GM18868 (cell line): ENCODE measurements around the gene KRT6B.
"Not testable (repeated sequence)": the region's sequence is repeated elsewhere in the genome, so short reads cannot be mapped to it uniquely, and the experiment has no call there.

ENCODE experiments used
- ATAC-seq: cut with Tn5 transposase; IDR thresholded peaks from one replicate; pipeline ENCODE4 v1.9.1; 2021; ENCODE audit warnings: mild to moderate bottlenecking, moderate library complexity; ENCODE audit not compliant: unreplicated experiment

Gene KRT6B

GRCh38 chr12:52415870-52416750 lies 35.8 kb downstream of the KRT6B start:
- no peak for ATAC-seq

- no peak for ATAC-seq
These were observed 37.0 kb downstream of the KRT6B start for GRCh38 chr12:52414936-52415335.

DNA sequence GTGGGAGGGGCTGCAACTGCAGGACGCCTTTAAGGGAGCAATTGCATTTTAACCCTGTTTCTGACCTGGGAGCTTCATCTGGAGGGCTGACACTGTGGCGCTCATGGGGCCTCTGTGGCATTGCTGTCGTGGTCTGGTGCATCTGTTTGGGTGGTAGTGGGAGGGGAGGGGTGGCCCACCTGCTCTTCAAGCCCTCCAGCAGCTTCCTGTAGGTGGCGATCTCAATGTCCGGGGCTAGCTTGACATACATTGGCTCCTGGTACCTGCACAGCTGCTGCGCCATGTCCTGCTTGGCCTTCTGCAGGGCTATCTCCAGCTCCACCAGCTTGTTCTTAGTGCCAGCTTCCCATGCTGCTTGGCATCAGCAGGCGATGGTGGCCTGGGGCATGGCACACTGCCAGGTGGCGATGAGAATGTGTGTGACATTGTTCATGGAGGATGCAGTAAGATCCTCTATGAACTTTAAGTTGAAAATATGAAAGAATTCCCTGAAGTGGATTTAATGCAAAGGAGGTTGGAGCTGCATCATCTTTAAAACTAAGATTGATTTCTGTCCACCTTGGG lies 38.1 kb downstream of the KRT6B start:
- no peak for ATAC-seq

- ATAC-seq = no peak
These were observed 38.7 kb downstream of the KRT6B start for GRCh38 chr12:52413202-52413601.

- no peak for ATAC-seq
These were observed 40.1 kb downstream of the KRT6B start for GRCh38 chr12:52411815-52412214.

GRCh38 chr12:52410589-52411248 lies 41.2 kb downstream of the KRT6B start:
- ATAC-seq = not testable (repeated sequence)

GRCh38 chr12:52407918-52408317 lies 44.0 kb downstream of the KRT6B start:
- no peak for ATAC-seq

DNA sequence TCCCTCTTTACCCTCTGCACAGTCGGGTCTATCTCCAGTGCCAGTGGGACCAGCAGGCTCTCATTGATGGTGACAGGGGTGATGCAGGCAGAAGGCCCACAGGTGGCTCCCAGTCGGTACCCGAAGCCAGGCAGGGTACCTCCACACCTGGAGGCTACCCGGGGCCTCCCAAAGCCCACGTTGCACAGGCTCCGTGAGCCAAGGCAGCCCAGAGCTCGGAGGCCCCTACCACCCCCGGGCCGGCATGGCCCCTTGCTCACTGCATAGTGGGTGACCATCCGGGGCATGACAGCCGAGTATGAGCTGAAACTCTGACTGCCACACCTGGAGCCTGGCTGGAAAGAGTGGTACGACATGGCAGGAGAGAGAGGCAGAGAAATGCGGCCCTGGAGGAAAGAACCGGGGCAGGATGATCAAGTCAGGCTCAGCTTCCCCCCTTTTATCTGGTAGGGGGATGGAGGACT lies 46.0 kb downstream of the KRT6B start, which contains the start of gene KRT82:
KRT82 (minus strand) TSS at position 414 of the 464 bp plus-strand sequence; CDS start at position 356, 58 bp downstream.
- ATAC-seq = no peak

DNA sequence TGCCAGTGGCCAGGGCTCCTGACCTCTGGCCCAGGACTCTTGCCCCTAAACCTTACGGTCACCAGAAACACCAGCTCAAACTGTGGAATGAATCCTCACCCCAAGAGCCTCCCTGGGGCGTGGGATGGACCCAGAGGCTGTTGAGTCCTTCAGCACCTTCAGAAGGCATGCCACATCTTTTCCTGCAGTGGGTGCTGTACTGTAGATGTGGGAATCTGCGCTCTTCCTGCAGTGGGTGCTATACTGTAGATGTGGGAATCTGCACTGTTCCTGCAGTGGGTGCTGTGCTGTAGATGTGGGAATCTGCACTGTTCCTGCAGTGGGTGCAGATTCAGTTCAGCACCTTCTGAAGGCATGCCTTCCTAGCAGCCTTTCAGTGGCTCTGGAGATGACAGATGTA lies 47.0 kb downstream of the KRT6B start:
- ATAC-seq = no peak

DNA sequence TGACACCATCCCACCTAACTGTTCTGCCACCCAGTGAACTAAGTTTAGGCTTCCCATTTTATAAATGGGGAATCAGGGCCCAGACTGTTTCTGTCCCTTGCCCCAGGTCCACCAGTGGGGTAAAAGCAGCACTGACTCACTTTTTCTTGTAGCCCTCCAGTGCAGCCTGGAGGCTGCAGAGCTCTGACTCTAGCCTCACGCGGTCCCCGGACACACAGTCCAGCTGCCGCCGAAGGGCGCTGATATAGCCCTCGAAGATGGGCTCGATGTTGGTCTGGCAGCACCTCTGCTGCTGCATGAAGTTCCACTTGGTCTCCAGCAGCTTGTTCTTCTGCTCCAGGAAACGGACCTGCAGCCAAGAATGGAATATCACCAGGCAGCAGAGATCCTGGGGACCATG lies 48.4 kb downstream of the KRT6B start:
- no peak for ATAC-seq

DNA sequence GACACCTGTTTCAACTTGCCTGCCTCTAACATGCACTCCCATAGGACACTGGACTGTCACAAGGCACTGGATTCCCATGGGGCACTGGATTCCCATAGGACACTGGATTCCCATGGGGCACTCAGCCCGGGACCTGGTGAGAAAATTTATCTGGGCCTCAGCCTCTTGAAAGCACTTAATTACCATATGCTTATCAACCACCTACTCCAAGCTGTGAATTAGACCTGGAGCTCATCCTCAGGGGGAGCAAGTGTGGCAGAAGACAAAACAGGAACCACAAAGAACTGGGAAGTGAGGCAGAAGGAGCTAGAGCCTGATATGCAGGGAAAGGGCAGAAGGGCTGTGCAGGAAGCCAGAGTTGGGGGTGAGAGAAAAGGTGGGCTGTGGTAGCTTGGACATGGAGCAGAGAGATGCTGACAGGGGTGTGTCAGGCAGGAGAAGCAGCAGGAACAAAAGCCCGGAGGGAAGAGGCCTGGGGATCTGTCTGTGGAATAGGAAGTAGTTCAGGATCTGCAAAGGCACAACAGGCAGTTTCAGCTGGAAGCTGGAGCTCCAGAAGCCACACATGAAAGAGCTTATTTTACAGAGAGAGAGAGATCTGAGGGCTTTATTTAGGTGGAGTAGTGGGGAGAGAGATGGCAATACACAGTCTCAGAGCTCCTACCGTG lies 48.9 kb downstream of the KRT6B start:
- ATAC-seq = no peak

GRCh38 chr12:52402377-52402776 lies 49.6 kb downstream of the KRT6B start:
- no peak for ATAC-seq

GRCh38 chr12:52401926-52402325 lies 50.0 kb downstream of the KRT6B start:
- no peak for ATAC-seq

- no peak for ATAC-seq
These were observed 50.4 kb downstream of the KRT6B start for GRCh38 chr12:52401526-52401925.

DNA sequence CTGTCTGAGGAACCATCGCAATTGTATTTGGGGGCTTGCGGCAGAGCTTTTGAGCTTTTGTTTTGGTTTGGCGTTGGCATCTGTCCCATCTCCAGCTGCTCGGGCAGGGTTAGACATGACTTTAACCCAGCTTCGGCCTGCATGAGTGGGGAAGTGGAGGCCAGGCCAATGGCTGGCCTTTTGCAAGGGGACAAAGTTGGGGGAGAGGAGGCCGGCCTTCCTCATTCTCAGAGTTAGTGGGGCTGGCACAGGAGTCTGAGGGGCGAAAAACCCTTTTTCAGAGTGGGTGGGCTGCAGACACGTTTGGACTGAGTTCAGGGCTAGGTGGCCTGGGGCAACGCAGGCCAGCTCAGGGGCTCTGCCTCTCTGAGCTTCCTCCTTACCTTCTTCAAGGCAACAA lies 51.0 kb downstream of the KRT6B start:
- ATAC-seq = no peak

- ATAC-seq = no peak
These were observed 52.2 kb downstream of the KRT6B start for GRCh38 chr12:52399756-52400155.

DNA sequence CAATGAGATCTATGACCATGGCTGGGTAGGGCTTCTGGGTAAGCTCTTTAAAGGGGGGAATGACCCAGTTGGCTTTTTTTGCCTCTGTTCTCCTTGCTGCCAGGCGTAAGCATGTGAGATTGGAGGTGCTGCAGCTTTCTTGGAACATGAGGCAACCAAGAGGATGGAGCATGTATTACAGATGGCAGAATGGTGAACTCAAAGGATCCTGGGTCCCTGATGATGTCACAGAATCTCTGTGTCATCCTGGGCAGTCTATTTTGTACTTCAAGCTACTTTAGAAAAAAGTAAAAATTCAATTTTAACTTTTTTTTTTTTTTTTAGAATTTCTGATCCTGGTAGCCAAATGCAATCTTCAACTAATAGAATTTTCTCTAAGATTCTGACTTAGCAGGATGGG lies 53.8 kb downstream of the KRT6B start:
- ATAC-seq = no peak

- no peak for ATAC-seq
These were observed 55.3 kb downstream of the KRT6B start for GRCh38 chr12:52396656-52397055.
